Cardiac muscle cell (in vitro differentiated cells and primary cell): ENCODE results near the gene TGFBR3. TPM values are rescaled to one million over a fixed set of nuclear protein-coding genes. Genes with fewer than 3 reads are reported as not detected.
A peak's percentile ranks its signal among the peaks of the same experiment; 100 is the strongest.

Experiments used
- DNase-seq, 2 donors: peaks; one replicate each; pipeline versions ENCODE4 v3.0.0 to v3.0.0-alpha.2; 2010 to 2017; ENCODE audit warnings: low read depth in 1 of 2, low spot score in 1 of 2
- H3K27ac ChIP-seq: fragments of 200-600 bp; sonication (generic); 2 replicates; pipeline ENCODE4 v1.5.1; 2016
- H3K27me3 ChIP-seq: fragments of 200-600 bp; sonication (generic); 2 replicates; pipeline ENCODE4 v1.6.0; 2016; ENCODE audit warnings: control low read depth
- H3K36me3 ChIP-seq: fragments of 200-600 bp; sonication (generic); 2 replicates; pipeline ENCODE4 v1.5.1; 2016; ENCODE audit warnings: control low read depth
- H3K4me1 ChIP-seq: fragments of 200-600 bp; sonication (generic); 2 replicates; pipeline ENCODE4 v1.8.1; 2017; ENCODE audit warnings: low read depth, mild to moderate bottlenecking, mixed run types
- H3K4me3 ChIP-seq: fragments of 200-600 bp; sonication (generic); 2 replicates; pipeline ENCODE4 v1.5.1; 2016; ENCODE audit warnings: mild to moderate bottlenecking
- H3K9me3 ChIP-seq: fragments of 200-600 bp; sonication (generic); 2 replicates; pipeline ENCODE4 v1.5.1; 2017; ENCODE audit warnings: low read depth, mild to moderate bottlenecking, control low read depth
- polyA plus RNA-seq: library from polyadenylated mRNA; unstranded; fragments of >200 nt; fragmentation: Nextera tagmentation; extraction: Ambion mirVana; gene quantifications from 2 replicates; pipeline ENCODE4 v1.2.1, GENCODE V29; 2016
- total RNA-seq: library from RNA; depleted of rRNA; stranded (reverse); fragments of >200 nt; gene quantifications from 2 replicates; pipeline ENCODE4 v1.2.3, GENCODE V29; 2016
- TF ChIP-seq, protein P1 (sequence below): IDR thresholded peaks from 2 replicates; pipeline ENCODE4 v1.5.1; 2012; ENCODE audit warnings: low read depth, mild to moderate bottlenecking, low read length

TGFBR3 gene
- total and polyA plus RNA-seq, 2 experiments from 2014 or later = 10.3 to 11.8 TPM

DNA sequence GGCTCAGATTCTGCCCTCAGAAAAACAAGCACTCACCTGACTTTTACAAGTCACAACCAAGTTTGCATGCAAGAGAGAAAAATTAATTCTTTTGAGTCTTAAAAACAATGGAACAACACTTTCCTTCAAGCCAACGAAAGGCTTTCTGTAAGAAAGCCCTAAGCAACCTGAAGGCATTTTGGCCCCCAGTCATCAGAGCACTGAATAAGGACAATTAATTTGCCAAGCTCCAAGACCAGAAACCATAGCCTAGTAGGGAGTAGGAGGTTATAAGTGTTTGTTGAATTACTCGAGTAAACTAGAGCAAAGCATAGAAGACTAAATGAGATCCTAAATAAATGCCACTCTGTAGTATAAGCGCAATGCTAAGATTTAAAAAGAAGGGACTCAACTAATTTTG lies 4.7 kb downstream of the TGFBR3 start:
- Histone ChIP-seq H3K4me1 (no peaks in the 10 kb centered on the region), H3K36me3 (no peaks in the 10 kb centered on the region), H3K27me3 (peaks cover 9% of the 10 kb centered on the region), H3K9me3 (no peaks in the 10 kb centered on the region), H3K4me3 (no peak overlapping the region), H3K27ac (no peak overlapping the region)
- no peak for DNase-seq
- TF ChIP-seq, protein P1, sequence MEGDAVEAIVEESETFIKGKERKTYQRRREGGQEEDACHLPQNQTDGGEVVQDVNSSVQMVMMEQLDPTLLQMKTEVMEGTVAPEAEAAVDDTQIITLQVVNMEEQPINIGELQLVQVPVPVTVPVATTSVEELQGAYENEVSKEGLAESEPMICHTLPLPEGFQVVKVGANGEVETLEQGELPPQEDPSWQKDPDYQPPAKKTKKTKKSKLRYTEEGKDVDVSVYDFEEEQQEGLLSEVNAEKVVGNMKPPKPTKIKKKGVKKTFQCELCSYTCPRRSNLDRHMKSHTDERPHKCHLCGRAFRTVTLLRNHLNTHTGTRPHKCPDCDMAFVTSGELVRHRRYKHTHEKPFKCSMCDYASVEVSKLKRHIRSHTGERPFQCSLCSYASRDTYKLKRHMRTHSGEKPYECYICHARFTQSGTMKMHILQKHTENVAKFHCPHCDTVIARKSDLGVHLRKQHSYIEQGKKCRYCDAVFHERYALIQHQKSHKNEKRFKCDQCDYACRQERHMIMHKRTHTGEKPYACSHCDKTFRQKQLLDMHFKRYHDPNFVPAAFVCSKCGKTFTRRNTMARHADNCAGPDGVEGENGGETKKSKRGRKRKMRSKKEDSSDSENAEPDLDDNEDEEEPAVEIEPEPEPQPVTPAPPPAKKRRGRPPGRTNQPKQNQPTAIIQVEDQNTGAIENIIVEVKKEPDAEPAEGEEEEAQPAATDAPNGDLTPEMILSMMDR = no peak

DNA sequence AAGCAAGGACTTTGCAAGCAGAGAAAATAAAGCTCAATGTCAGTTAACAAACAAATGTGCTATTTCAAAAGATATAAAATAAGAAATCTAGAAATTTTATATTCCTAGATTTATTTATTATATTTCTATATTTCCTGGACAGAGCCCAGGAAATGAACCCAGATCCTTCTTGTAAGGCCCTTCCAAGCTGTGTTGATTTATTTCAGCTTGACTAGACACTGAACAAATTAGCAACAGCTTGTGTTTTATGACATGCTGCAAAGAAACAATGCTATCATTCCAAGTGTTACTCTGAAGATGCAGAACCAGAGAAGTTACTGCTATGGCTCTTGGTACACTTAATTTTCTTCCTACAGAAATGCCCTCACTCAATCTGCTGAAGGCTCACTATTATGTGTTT lies 6.2 kb downstream of the TGFBR3 start:
- DNase-seq = no peak
- no peak overlapping the region for H3K4me3 ChIP-seq
- H3K36me3 ChIP-seq = no peaks in the 10 kb centered on the region
- H3K27me3 ChIP-seq = peaks cover 7% of the 10 kb centered on the region
- no peak overlapping the region for H3K27ac ChIP-seq
- no peaks in the 10 kb centered on the region for H3K4me1 ChIP-seq
- H3K9me3 ChIP-seq = no peaks in the 10 kb centered on the region
- TF ChIP-seq, protein P1 = no peak

GRCh38 chr1:91877574-91878208 lies 8.3 kb downstream of the TGFBR3 start:
- no peaks in the 10 kb centered on the region for H3K36me3 ChIP-seq
- no peaks in the 10 kb centered on the region for H3K4me1 ChIP-seq
- no peak overlapping the region for H3K27ac ChIP-seq
- no peaks in the 10 kb centered on the region for H3K9me3 ChIP-seq
- H3K27me3 ChIP-seq = no peaks in the 10 kb centered on the region
- DNase-seq = peak in 1 of 2 donors; percentile 32
- no peak overlapping the region for H3K4me3 ChIP-seq
- TF ChIP-seq, protein P1 = no peak

DNA sequence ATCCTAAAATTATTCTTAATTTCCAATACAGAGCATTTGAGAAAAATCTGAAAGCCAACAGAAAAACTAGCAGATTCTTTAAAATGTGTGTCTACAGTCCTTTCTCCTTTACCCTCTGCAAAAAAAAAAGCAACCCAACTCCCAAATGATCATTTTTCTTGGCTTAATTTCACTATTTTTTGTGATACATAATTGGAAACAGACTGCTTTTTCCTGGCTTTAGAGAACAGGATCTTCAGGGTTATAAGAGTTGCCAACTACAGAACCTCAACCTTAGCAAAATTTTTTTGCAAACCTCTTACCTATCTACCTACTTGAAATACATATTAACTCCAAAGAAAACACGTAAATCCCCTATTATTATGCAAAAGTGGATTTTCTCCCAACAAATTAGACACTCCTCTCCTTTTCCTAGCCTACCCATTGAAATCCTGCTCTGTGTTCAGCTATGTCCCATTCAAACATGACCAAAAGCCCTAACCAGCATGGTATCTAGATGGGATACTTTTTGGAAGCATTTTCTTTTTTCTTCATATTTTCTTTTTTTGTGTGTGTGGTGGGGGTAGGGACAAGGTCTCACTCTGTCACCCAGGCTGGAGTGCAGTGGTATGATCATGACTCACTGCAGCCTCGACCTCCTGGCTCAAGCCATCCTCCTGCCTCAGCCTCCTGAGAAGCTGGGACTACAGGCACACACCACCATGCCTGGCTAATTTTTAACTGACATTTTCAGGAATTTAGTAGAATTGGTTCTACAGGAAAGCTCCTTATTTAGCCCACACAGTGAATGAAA lies 9.0 kb downstream of the TGFBR3 start:
- H3K4me3 ChIP-seq = no peak overlapping the region
- H3K9me3 ChIP-seq = no peaks in the 10 kb centered on the region
- no peak for DNase-seq
- no peaks in the 10 kb centered on the region for H3K4me1 ChIP-seq
- TF ChIP-seq, protein P1 = no peak
- H3K27me3 ChIP-seq = no peaks in the 10 kb centered on the region
- no peak overlapping the region for H3K27ac ChIP-seq
- no peaks in the 10 kb centered on the region for H3K36me3 ChIP-seq

- Histone ChIP-seq H3K36me3 (no peaks in the 10 kb centered on the region), H3K4me1 (no peaks in the 10 kb centered on the region), H3K27me3 (no peaks in the 10 kb centered on the region), H3K4me3 (no peak overlapping the region), H3K9me3 (no peaks in the 10 kb centered on the region), H3K27ac (no peak overlapping the region)
- DNase-seq = no peak
- TF ChIP-seq, protein P1 = no peak
These were observed 9.9 kb downstream of the TGFBR3 start for GRCh38 chr1:91876040-91876470.
